Bronchial epithelial cell (primary cell): ENCODE measurements around the gene MR1. TPM values are rescaled to one million over a fixed set of nuclear protein-coding genes. Genes with fewer than 3 reads are reported as not detected.
"Not testable (repeated sequence)": the region's sequence is repeated elsewhere in the genome, so short reads cannot be mapped to it uniquely, and the experiment has no call there.

Experiments
- DNase-seq: peaks from one replicate; pipeline ENCODE4 v3.0.0-alpha.2; 2010; ENCODE audit warnings: low read depth
- FAIRE-seq: peaks from 2 replicates; lab custom pipeline; 2011; peaks lifted over from hg19 to GRCh38; lab: Jason Lieb, UNC
- H3K27me3 ChIP-seq: 2 replicates; pipeline ENCODE4 v1.5.1; 2011; ENCODE audit warnings: low read length; ENCODE audit not compliant: control insufficient read depth, insufficient read depth
- H3K36me3 ChIP-seq: 2 replicates; pipeline ENCODE4 v1.5.1; 2011; ENCODE audit warnings: low read length; ENCODE audit not compliant: control insufficient read depth, insufficient read depth
- H3K4me3 ChIP-seq: 2 replicates; pipeline ENCODE4 v1.5.1; 2011; ENCODE audit warnings: mild to moderate bottlenecking, low read depth, low read length, control low read depth
- CTCF ChIP-seq: IDR thresholded peaks from 2 replicates; pipeline ENCODE4 v1.5.1; 2011; ENCODE audit warnings: mild to moderate bottlenecking, moderate library complexity, low read length, control low read depth, inconsistent platforms; ENCODE audit not compliant: insufficient read depth, severe bottlenecking
- total RNA-seq: library from RNA; depleted of rRNA; stranded (reverse); fragments of >200 nt; gene quantifications from 2 replicates; pipeline ENCODE4 v1.2.1, GENCODE V29; 2014

The MR1 gene
- total RNA-seq, 1 donor from 2014 or later = 14.7 TPM

- no peak for FAIRE-seq
- Histone ChIP-seq H3K4me3 (no peak overlapping the region), H3K27me3 (no peaks in the 10 kb centered on the region), H3K36me3 (no peaks in the 10 kb centered on the region)
- no peak for DNase-seq
- TF ChIP-seq CTCF = no peak
Observed at GRCh38 chr1:181057079-181057478, 23.3 kb downstream of the MR1 start.

GRCh38 chr1:181059435-181059834, 25.7 kb downstream of the MR1 start:
- Histone ChIP-seq H3K27me3 (no peaks in the 10 kb centered on the region), H3K36me3 (no peaks in the 10 kb centered on the region), H3K4me3 (no peak overlapping the region)
- FAIRE-seq (no peak), DNase-seq (no peak)
- TF ChIP-seq CTCF = no peak

- no peak overlapping the region for H3K4me3 ChIP-seq
- no peaks in the 10 kb centered on the region for H3K27me3 ChIP-seq
- DNase-seq = no peak
- no peak for TF ChIP-seq CTCF
- H3K36me3 ChIP-seq = no peaks in the 10 kb centered on the region
- FAIRE-seq = no peak
Observed at GRCh38 chr1:181060066-181060465, 26.3 kb downstream of the MR1 start.

GRCh38 chr1:181060947-181061346, 27.2 kb downstream of the MR1 start:
- H3K27me3 ChIP-seq, H3K36me3 ChIP-seq, H3K4me3 ChIP-seq, DNase-seq, FAIRE-seq: not testable (repeated sequence)

- FAIRE-seq (no peak), DNase-seq (no peak)
- Histone ChIP-seq H3K27me3 (no peaks in the 10 kb centered on the region), H3K36me3 (no peaks in the 10 kb centered on the region), H3K4me3 (no peak overlapping the region)
- TF ChIP-seq CTCF = no peak
Observed at GRCh38 chr1:181061487-181061886, 27.7 kb downstream of the MR1 start.

GRCh38 chr1:181061891-181062835, 28.4 kb downstream of the MR1 start:
- Histone ChIP-seq H3K27me3 (no peaks in the 10 kb centered on the region), H3K4me3 (no peak overlapping the region), H3K36me3 (no peaks in the 10 kb centered on the region)
- DNase-seq (no peak), FAIRE-seq (no peak)
- no peak for TF ChIP-seq CTCF
